ENCODE measurements around the gene ATF5.
"Not testable (repeated sequence)": the region's sequence is repeated elsewhere in the genome, so short reads cannot be mapped to it uniquely, and the experiment has no call there.

ATF5 gene

GRCh38 chr19:49954092-49954829 lies 25.3 kb downstream of the ATF5 start:
- DNase-seq, result no peak
- Histone ChIP-seq H3K36me3 (no peaks in the 10 kb centered on the region), H3K27ac (peak overlapping the region; percentile 32), H3K9me3 (ENCODE audit: severe bottlenecking) (no peaks in the 10 kb centered on the region), H3K27me3 (ENCODE audit: insufficient read depth, low read depth, severe bottlenecking) (no peaks in the 10 kb centered on the region), H3K4me3 (ENCODE audit: low read depth, low read length) (0 out of 2 replicates have a peak overlapping the region, but pooled peaks have one; percentile 13)
- no peak for TF ChIP-seq CTCF (IDR thresholded peaks at IDR 0.05; ENCODE audit: low read depth, low read length)

GRCh38 chr19:49954933-49955332 lies 25.9 kb downstream of the ATF5 start:
- DNase-seq, result no peak
- Histone ChIP-seq H3K4me3 (ENCODE audit: low read depth, low read length) (no peak overlapping the region), H3K27me3 (ENCODE audit: insufficient read depth, low read depth, severe bottlenecking) (no peaks in the 10 kb centered on the region), H3K36me3 (no peaks in the 10 kb centered on the region), H3K27ac (no peak overlapping the region), H3K9me3 (ENCODE audit: severe bottlenecking) (no peaks in the 10 kb centered on the region)
- no peak for TF ChIP-seq CTCF (IDR thresholded peaks at IDR 0.05; ENCODE audit: low read depth, low read length)

GRCh38 chr19:49956115-49956495 lies 27.1 kb downstream of the ATF5 start:
- TF ChIP-seq CTCF (IDR thresholded peaks at IDR 0.05; ENCODE audit: low read depth, low read length), result no peak
- no peak for DNase-seq
- Histone ChIP-seq H3K9me3 (ENCODE audit: severe bottlenecking) (no peaks in the 10 kb centered on the region), H3K36me3 (no peaks in the 10 kb centered on the region), H3K27ac (no peak overlapping the region), H3K27me3 (ENCODE audit: insufficient read depth, low read depth, severe bottlenecking) (no peaks in the 10 kb centered on the region), H3K4me3 (ENCODE audit: low read depth, low read length) (no peak overlapping the region)

GRCh38 chr19:49957262-49957915 lies 28.4 kb downstream of the ATF5 start:
- Histone ChIP-seq H3K27me3 (ENCODE audit: insufficient read depth, low read depth, severe bottlenecking) (no peaks in the 10 kb centered on the region), H3K36me3 (no peaks in the 10 kb centered on the region), H3K4me3 (ENCODE audit: low read depth, low read length) (no peak overlapping the region), H3K9me3 (ENCODE audit: severe bottlenecking) (peaks cover 3% of the 10 kb centered on the region), H3K27ac (no peak overlapping the region)
- TF ChIP-seq CTCF (IDR thresholded peaks at IDR 0.05; ENCODE audit: low read depth, low read length), result no peak
- DNase-seq, result no peak

GRCh38 chr19:49958144-49958543 lies 29.1 kb downstream of the ATF5 start:
- DNase-seq; H3K27me3 ChIP-seq (ENCODE audit: insufficient read depth, low read depth, severe bottlenecking); H3K9me3 ChIP-seq (ENCODE audit: severe bottlenecking): not testable (repeated sequence)

GRCh38 chr19:49958596-49958995 lies 29.6 kb downstream of the ATF5 start:
- H3K9me3 ChIP-seq (ENCODE audit: severe bottlenecking); DNase-seq; H3K4me3 ChIP-seq (ENCODE audit: low read depth, low read length); H3K27ac ChIP-seq; H3K36me3 ChIP-seq; H3K27me3 ChIP-seq (ENCODE audit: insufficient read depth, low read depth, severe bottlenecking): not testable (repeated sequence)

More at GRCh38 chr19:49958144-49958543, 29.1 kb downstream of the ATF5 start:
- not testable (repeated sequence) for H3K27ac ChIP-seq; H3K36me3 ChIP-seq; H3K4me3 ChIP-seq (ENCODE audit: low read depth, low read length)

GRCh38 chr19:49959892-49960291 lies 30.9 kb downstream of the ATF5 start:
- not testable (repeated sequence) for H3K9me3 ChIP-seq (ENCODE audit: severe bottlenecking); DNase-seq; H3K4me3 ChIP-seq (ENCODE audit: low read depth, low read length); H3K27ac ChIP-seq; H3K27me3 ChIP-seq (ENCODE audit: insufficient read depth, low read depth, severe bottlenecking); H3K36me3 ChIP-seq

- not testable (repeated sequence) for DNase-seq; H3K36me3 ChIP-seq; H3K27ac ChIP-seq; H3K4me3 ChIP-seq (ENCODE audit: low read depth, low read length); H3K27me3 ChIP-seq (ENCODE audit: insufficient read depth, low read depth, severe bottlenecking); H3K9me3 ChIP-seq (ENCODE audit: severe bottlenecking)
These were observed 32.0 kb downstream of the ATF5 start, which contains the start of gene SIGLEC11 for GRCh38 chr19:49960980-49961379. Gene SIGLEC11, minus strand, starts transcription at chr19:49961172. Its CDS starts 91 bp downstream, at chr19:49961081.

Measured in WERI-Rb-1 (cell line).